ENCODE results near the gene MAML3.

The MAML3 gene

GRCh38 chr4:139779691-139780090 is 374.3 kb downstream of the MAML3 start:
- no peak for TF ChIP-seq REST (IDR thresholded peaks at IDR 0.05; ENCODE audit: insufficient replicate concordance, low read depth)
- TF ChIP-seq GABPA (IDR thresholded peaks at IDR 0.05; ENCODE audit: low read depth), result no peak
- TF ChIP-seq CTCF (IDR thresholded peaks at IDR 0.05; ENCODE audit: insufficient read depth, low read length), result no peak
- no peak for TF ChIP-seq SPI1 (IDR thresholded peaks at IDR 0.05; ENCODE audit: borderline replicate concordance, low read depth)
- no peak for TF ChIP-seq POLR2AphosphoS5 (IDR thresholded peaks at IDR 0.05; ENCODE audit: low read depth)

GRCh38 chr4:139777757-139778156 is 376.2 kb downstream of the MAML3 start:
- H3K27ac ChIP-seq (replicated peaks), result no peak overlapping the region
- TF ChIP-seq GABPA (IDR thresholded peaks at IDR 0.05; ENCODE audit: low read depth) (no peak), POLR2AphosphoS5 (IDR thresholded peaks at IDR 0.05; ENCODE audit: low read depth) (no peak), REST (IDR thresholded peaks at IDR 0.05; ENCODE audit: insufficient replicate concordance, low read depth) (no peak), SPI1 (IDR thresholded peaks at IDR 0.05; ENCODE audit: borderline replicate concordance, low read depth) (no peak), CTCF (IDR thresholded peaks at IDR 0.05; ENCODE audit: insufficient read depth, low read length) (no peak)
- H3K4me3 ChIP-seq (replicated peaks; ENCODE audit: insufficient read depth, low read length), result no peak overlapping the region
- H3K27me3 ChIP-seq (ENCODE audit: insufficient read depth, poor library complexity, severe bottlenecking), result no peaks in the 10 kb centered on the region
- DNase-seq (ENCODE audit: low read depth in 1 of 2, low spot score in 1 of 2), result no peak

More at GRCh38 chr4:139779691-139780090, 374.3 kb downstream of the MAML3 start:
- Histone ChIP-seq H3K27me3 (ENCODE audit: insufficient read depth, poor library complexity, severe bottlenecking) (no peaks in the 10 kb centered on the region), H3K27ac (replicated peaks) (no peak overlapping the region), H3K4me3 (replicated peaks; ENCODE audit: insufficient read depth, low read length) (no peak overlapping the region)
- no peak for DNase-seq (ENCODE audit: low read depth in 1 of 2, low spot score in 1 of 2)

- Histone ChIP-seq H3K27me3 (ENCODE audit: insufficient read depth, poor library complexity, severe bottlenecking) (no peaks in the 10 kb centered on the region), H3K27ac (replicated peaks) (no peak overlapping the region), H3K4me3 (replicated peaks; ENCODE audit: insufficient read depth, low read length) (no peak overlapping the region)
- TF ChIP-seq SPI1 (IDR thresholded peaks at IDR 0.05; ENCODE audit: borderline replicate concordance, low read depth), result no peak
- TF ChIP-seq REST (IDR thresholded peaks at IDR 0.05; ENCODE audit: insufficient replicate concordance, low read depth), result no peak
- TF ChIP-seq CTCF (IDR thresholded peaks at IDR 0.05; ENCODE audit: insufficient read depth, low read length), result no peak
- no peak for TF ChIP-seq GABPA (IDR thresholded peaks at IDR 0.05; ENCODE audit: low read depth)
- TF ChIP-seq POLR2AphosphoS5 (IDR thresholded peaks at IDR 0.05; ENCODE audit: low read depth), result no peak
- no peak for DNase-seq (ENCODE audit: low read depth in 1 of 2, low spot score in 1 of 2)
Measured at GRCh38 chr4:139776235-139776634, 377.7 kb downstream of the MAML3 start.

Data from HL-60 (cell line).